DND-41 (cell line): ENCODE measurements around the gene CABLES2.

ENCODE experiments used
- ATAC-seq: fragments of 200-7000 bp; cut with Tn5 transposase; 3 replicates; pipeline ENCODE4 v1.9.1; 2021; ENCODE audit warnings: low read depth; ENCODE audit not compliant: insufficient read depth
- DNase-seq: peaks from one replicate; pipeline ENCODE4 v3.0.0-alpha.2; 2020
- H2AFZ ChIP-seq: 2 replicates; pipeline ENCODE4 v1.6.0; 2012; ENCODE audit warnings: low read depth, low read length
- H3K27ac ChIP-seq: 2 replicates; pipeline ENCODE4 v1.5.1; 2012; ENCODE audit warnings: low read length, inconsistent platforms
- H3K27me3 ChIP-seq: fragments of 200-600 bp; sonication (generic); 2 replicates; pipeline ENCODE4 v1.6.0; 2012; ENCODE audit warnings: low read length, mild to moderate bottlenecking, inconsistent platforms; ENCODE audit not compliant: insufficient read depth, poor library complexity
- H3K36me3 ChIP-seq: 2 replicates; pipeline ENCODE4 v1.5.1; 2012; ENCODE audit warnings: low read length, inconsistent platforms; ENCODE audit not compliant: insufficient read depth
- H3K4me1 ChIP-seq: 2 replicates; pipeline ENCODE4 v1.5.1; 2012; ENCODE audit warnings: mild to moderate bottlenecking, low read length; ENCODE audit not compliant: insufficient read depth
- H3K4me2 ChIP-seq: 2 replicates; pipeline ENCODE4 v1.6.0; 2012; ENCODE audit warnings: mild to moderate bottlenecking, moderate library complexity, low read length, inconsistent platforms; ENCODE audit not compliant: insufficient read depth
- H3K4me3 ChIP-seq, 2 experiments: fragments of 200-600 bp in 1 of 2; shearing (Covaris generic) in 1 of 2; 2 replicates each; pipeline ENCODE4 v1.5.1; 2012 to 2016; ENCODE audit warnings: inconsistent platforms in 2 of 2, low read length in 2 of 2, mild to moderate bottlenecking in 2 of 2, low read depth in 1 of 2, moderate library complexity in 1 of 2
- H3K79me2 ChIP-seq: 2 replicates; pipeline ENCODE4 v1.6.0; 2012; ENCODE audit warnings: low read length, inconsistent platforms; ENCODE audit not compliant: insufficient read depth
- H3K9ac ChIP-seq: 2 replicates; pipeline ENCODE4 v1.6.0; 2012; ENCODE audit warnings: low read depth, mild to moderate bottlenecking, inconsistent platforms, low read length, moderate library complexity
- H3K9me3 ChIP-seq: 2 replicates; pipeline ENCODE4 v1.5.1; 2012; ENCODE audit warnings: low read length, moderate library complexity, mild to moderate bottlenecking, inconsistent platforms; ENCODE audit not compliant: insufficient read depth, severe bottlenecking
- H4K20me1 ChIP-seq: 2 replicates; pipeline ENCODE4 v1.6.0; 2012; ENCODE audit warnings: low read length; ENCODE audit not compliant: insufficient read depth
- EZH2 ChIP-seq: IDR thresholded peaks from 3 replicates; pipeline ENCODE4 v1.6.1; 2012; ENCODE audit warnings: borderline replicate concordance, low read depth, mild to moderate bottlenecking, moderate library complexity, low read length, inconsistent platforms; ENCODE audit not compliant: severe bottlenecking
- TF ChIP-seq, protein P1 (sequence below): IDR thresholded peaks from 2 replicates; pipeline ENCODE4 v1.5.1; 2012; ENCODE audit warnings: borderline replicate concordance, low read length, moderate library complexity, mild to moderate bottlenecking; ENCODE audit not compliant: poor library complexity, severe bottlenecking; ENCODE audit errors: extremely low read depth

Gene CABLES2

DNA sequence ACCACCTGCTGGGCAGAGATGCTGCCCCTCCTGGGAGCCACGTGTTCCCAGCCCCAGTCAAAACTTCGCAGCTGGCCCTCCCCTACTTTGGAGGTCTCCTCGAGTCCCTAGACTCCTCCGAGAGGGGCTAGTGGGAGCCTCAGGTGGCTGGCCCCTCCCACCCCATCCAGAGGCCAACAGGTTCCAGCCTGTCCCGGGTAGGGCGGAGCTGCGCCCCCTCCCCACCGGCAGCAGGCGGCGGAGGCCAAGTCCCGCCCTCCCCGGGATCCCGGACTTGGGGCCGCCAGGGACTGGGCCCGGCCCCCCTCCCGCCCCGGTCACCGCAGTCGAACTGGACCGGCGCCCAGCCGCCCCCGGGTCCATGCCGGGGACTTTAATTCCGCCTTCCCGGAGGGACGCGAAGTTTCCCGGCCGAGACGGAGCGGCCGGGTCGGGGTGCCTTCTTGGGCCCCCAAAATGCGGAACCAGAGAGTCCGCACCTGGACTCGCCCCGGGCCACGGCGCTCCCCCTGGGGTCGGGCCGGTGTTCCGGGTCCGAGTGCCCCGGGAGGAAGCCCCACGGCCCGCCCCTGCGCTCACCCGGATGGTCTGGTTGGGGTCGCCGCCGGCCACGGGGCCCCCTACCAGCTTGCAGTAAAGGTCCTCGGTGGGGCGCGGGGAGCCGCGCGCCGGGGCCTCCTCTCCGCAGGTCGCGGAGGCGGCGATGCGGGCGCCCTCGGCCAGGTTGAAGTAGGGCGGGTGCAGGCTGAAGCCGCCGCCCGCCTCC lies 40.5 kb downstream of the CABLES2 start:
- peaks cover 2% of the 10 kb centered on the region for H3K27me3 ChIP-seq
- ATAC-seq = no peak
- no peak overlapping the region for H3K4me3 ChIP-seq
- H3K36me3 ChIP-seq = no peaks in the 10 kb centered on the region
- H2AFZ ChIP-seq = no peak overlapping the region
- TF ChIP-seq EZH2 = no peak
- TF ChIP-seq, protein P1, sequence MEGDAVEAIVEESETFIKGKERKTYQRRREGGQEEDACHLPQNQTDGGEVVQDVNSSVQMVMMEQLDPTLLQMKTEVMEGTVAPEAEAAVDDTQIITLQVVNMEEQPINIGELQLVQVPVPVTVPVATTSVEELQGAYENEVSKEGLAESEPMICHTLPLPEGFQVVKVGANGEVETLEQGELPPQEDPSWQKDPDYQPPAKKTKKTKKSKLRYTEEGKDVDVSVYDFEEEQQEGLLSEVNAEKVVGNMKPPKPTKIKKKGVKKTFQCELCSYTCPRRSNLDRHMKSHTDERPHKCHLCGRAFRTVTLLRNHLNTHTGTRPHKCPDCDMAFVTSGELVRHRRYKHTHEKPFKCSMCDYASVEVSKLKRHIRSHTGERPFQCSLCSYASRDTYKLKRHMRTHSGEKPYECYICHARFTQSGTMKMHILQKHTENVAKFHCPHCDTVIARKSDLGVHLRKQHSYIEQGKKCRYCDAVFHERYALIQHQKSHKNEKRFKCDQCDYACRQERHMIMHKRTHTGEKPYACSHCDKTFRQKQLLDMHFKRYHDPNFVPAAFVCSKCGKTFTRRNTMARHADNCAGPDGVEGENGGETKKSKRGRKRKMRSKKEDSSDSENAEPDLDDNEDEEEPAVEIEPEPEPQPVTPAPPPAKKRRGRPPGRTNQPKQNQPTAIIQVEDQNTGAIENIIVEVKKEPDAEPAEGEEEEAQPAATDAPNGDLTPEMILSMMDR = no peak
- H4K20me1 ChIP-seq = peaks cover 15% of the 10 kb centered on the region
- H3K4me1 ChIP-seq = no peaks in the 10 kb centered on the region
- no peak overlapping the region for H3K9ac ChIP-seq
- no peaks in the 10 kb centered on the region for H3K79me2 ChIP-seq
- H3K27ac ChIP-seq = no peak overlapping the region
- DNase-seq = no peak
- H3K4me2 ChIP-seq = no peak overlapping the region
- H3K9me3 ChIP-seq = no peaks in the 10 kb centered on the region

DNA sequence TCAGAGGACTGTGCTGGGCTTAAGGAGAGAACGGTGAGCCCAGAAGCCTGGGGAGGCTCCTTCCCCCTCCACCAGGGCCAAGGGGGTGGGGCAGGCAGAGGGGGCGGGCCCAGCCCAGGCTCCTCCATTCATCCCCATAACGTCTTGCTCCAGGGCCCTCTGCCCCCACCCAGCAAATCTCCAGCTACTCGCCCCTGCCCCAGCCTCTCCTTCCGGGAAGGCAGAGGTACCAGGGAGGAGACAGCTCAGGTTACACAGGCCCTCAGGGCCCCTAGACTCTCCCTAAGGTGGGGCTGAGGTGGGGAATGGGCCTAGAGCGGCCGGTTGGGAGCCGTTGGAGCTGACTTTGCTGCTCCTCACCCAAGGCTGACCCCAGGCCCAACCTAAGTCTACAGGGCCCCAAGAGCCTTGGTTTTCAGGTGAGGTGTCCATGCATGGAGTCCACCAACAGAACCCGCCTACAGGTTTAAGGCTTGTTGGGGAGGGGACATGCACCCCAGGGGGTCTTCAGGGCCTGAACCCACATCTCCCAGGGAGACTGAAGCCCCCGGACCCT lies 41.2 kb downstream of the CABLES2 start:
- ATAC-seq = 0 out of 3 replicates have a peak, but pooled peaks have one; percentile 25
- no peaks in the 10 kb centered on the region for H3K4me1 ChIP-seq

DNA sequence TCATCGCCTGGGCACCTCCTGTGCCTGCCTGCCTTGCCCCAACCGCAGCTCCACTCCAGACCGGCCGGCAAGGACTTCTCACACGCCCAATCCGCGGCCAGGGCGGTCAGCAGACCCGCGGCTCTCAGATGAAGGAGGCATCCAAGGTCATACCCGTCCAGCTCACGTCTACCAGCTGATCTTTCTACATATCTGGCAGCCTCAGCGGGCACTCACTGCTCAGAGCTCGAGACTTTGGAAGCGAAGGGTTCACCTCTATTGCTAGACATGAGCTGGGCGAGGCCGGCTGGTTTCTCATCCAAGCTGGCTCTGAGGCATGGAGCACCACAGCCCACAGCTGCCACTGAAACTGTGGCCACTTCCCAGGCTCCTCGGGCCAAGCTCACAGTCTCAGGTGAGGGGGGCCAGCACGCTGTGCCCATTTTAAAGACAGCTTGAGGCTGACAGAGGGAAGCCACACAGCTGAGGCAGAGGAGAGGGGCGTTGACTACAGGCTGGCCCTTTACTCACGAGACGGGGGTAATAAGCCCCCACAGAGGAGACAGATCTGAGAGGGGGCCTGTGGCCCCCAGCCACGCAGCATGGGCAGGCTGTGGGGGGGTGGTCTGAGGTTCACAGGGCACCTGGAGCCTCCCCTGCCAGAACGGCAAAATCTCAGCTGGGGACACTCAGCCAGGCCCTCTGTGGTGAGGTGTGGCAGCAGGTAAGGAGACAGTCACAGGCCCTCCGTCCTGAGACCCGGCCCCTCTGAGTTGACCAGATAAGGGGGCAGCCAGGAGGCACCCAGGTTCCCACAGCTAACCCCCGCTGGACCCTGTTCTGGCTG lies 42.0 kb downstream of the CABLES2 start:
- ATAC-seq (no peak), DNase-seq (no peak)
- TF ChIP-seq EZH2 = no peak
- TF ChIP-seq, protein P1 = no peak
- no peaks in the 10 kb centered on the region for H3K4me1 ChIP-seq
- peaks cover 2% of the 10 kb centered on the region for H3K27me3 ChIP-seq
- peaks cover 14% of the 10 kb centered on the region for H4K20me1 ChIP-seq
- no peak overlapping the region for H3K4me3 ChIP-seq
- no peak overlapping the region for H2AFZ ChIP-seq
- no peak overlapping the region for H3K27ac ChIP-seq
- H3K4me2 ChIP-seq = no peak overlapping the region
- H3K79me2 ChIP-seq = no peaks in the 10 kb centered on the region
- no peak overlapping the region for H3K9ac ChIP-seq
- H3K9me3 ChIP-seq = no peaks in the 10 kb centered on the region
- no peaks in the 10 kb centered on the region for H3K36me3 ChIP-seq

More for the DNA sequence above, 41.2 kb downstream of the CABLES2 start:
- no peaks in the 10 kb centered on the region for H3K36me3 ChIP-seq
- H3K27me3 ChIP-seq = peaks cover 2% of the 10 kb centered on the region
- DNase-seq = no peak
- no peak for TF ChIP-seq EZH2
- TF ChIP-seq, protein P1 = no peak
- H3K4me3 ChIP-seq = no peak overlapping the region
- no peaks in the 10 kb centered on the region for H3K79me2 ChIP-seq
- H4K20me1 ChIP-seq = peaks cover 15% of the 10 kb centered on the region
- H3K9me3 ChIP-seq = no peaks in the 10 kb centered on the region
- H3K27ac ChIP-seq = no peak overlapping the region
- H3K4me2 ChIP-seq = no peak overlapping the region
- H2AFZ ChIP-seq = no peak overlapping the region
- H3K9ac ChIP-seq = no peak overlapping the region
